Lung (tissue), 12 donors: ENCODE measurements around the gene NAB2. TPM values are rescaled to one million over a fixed set of nuclear protein-coding genes. Genes with fewer than 3 reads are reported as not detected.

Source experiments
- ATAC-seq: fragments of 200-7000 bp; cut with Tn5 transposase; one replicate; pipeline ENCODE4 v1.9.1; 2020; ENCODE audit warnings: moderate number of reproducible peaks; ENCODE audit not compliant: insufficient read depth, low FRiP score
- DNase-seq, 3 donors: peaks; one replicate each; pipeline ENCODE4 v3.0.0-alpha.2; 2013 to 2017
- H3K27ac ChIP-seq, 2 donors: one replicate each; pipeline ENCODE4 v1.5.1; 2013; ENCODE audit warnings: mild to moderate bottlenecking in 2 of 2, moderate library complexity in 2 of 2, control low read depth in 1 of 2, inconsistent platforms in 1 of 2, low read depth in 1 of 2, low read length in 1 of 2
- H3K27me3 ChIP-seq, 3 donors: one replicate each; pipeline ENCODE4 v1.5.1; 2013; ENCODE audit warnings: low read length in 2 of 3; ENCODE audit not compliant: control insufficient read depth in 3 of 3, insufficient read depth in 3 of 3
- H3K36me3 ChIP-seq, 4 donors: one replicate each; pipeline ENCODE4 v1.5.1; 2013; ENCODE audit warnings: low read length in 4 of 4, mild to moderate bottlenecking in 1 of 4, moderate library complexity in 1 of 4; ENCODE audit not compliant: control insufficient read depth in 4 of 4, insufficient read depth in 4 of 4
- H3K4me1 ChIP-seq, 5 donors: one replicate each; pipeline ENCODE4 v1.5.1; 2013; ENCODE audit warnings: low read length in 5 of 5, mild to moderate bottlenecking in 2 of 5, moderate library complexity in 1 of 5; ENCODE audit not compliant: control insufficient read depth in 5 of 5, insufficient read depth in 5 of 5
- H3K4me3 ChIP-seq: one replicate; pipeline ENCODE4 v1.5.1; 2013; ENCODE audit warnings: mild to moderate bottlenecking, control low read depth, moderate library complexity
- H3K9ac ChIP-seq, 2 donors: one replicate each; pipeline ENCODE4 v1.5.1; 2013; ENCODE audit warnings: low read length in 2 of 2, control low read depth in 1 of 2; ENCODE audit not compliant: insufficient read depth in 1 of 2
- H3K9me3 ChIP-seq, 4 donors: one replicate each; pipeline ENCODE4 v1.5.1; 2013; ENCODE audit warnings: low read length in 3 of 4, mild to moderate bottlenecking in 1 of 4, moderate library complexity in 1 of 4; ENCODE audit not compliant: control insufficient read depth in 4 of 4, insufficient read depth in 3 of 4
- CTCF ChIP-seq: IDR thresholded peaks from 2 replicates; pipeline ENCODE4 v1.5.1; 2012; ENCODE audit warnings: mild to moderate bottlenecking; ENCODE audit errors: control extremely low read depth, extremely low read depth
- WGBS, 2 donors: extraction: QIAGEN DNeasy Blood & Tissue Kit; methylation state at CpG; one replicate each; pipeline ENCODE4 v1.1.7; 2013; 5-methylcytosine and 5-hydroxymethylcytosine counted together
- polyA plus RNA-seq, 2 donors: library from polyadenylated mRNA; stranded (reverse); fragments of 200-250 nt; gene quantifications; one replicate each; pipeline ENCODE4 v1.2.1, GENCODE V29; 2013
- total RNA-seq, 2 donors: library from RNA; depleted of rRNA in 1 of 2; stranded (reverse); fragments of >200 nt in 1 of 2; gene quantifications; one replicate each; pipeline ENCODE4 v1.2.1, GENCODE V29; 2014 to 2021
- donor health status: control.
- donor health status: control.
- donor health status: Bipolar disorder and iron deficiency.
- donor health status: healthy.
- donor health status: DM: yes; HTN: yes; CAD: no.

The NAB2 gene
- total and polyA plus RNA-seq, 4 donors = 16.7 to 51.3 (median 38.9) TPM

- WGBS, 2 donors = 1% methylated on average over 14 of the region's 14 CpGs
- ATAC-seq = no peak
- H3K27ac ChIP-seq = peak overlapping the region; percentile 98 to 99
Measured at GRCh38 chr12:57086493-57087009, 2.4 kb upstream of the NAB2 start.

GRCh38 chr12:57087010-57087690 is 1.8 kb upstream of the NAB2 start:
- TF ChIP-seq CTCF = no peak
- Histone ChIP-seq H3K36me3 (peaks cover 3 to 15% (median 8%) of the 10 kb centered on the region in 4 donors), H3K4me3 (peak overlapping the region; percentile 57), H3K9me3 (no peaks in the 10 kb centered on the region), H3K4me1 (peaks cover 0 to 45% (median 16%) of the 10 kb centered on the region in 5 donors), H3K9ac (peak overlapping the region; percentile 69 to 84), H3K27me3 (no peaks in the 10 kb centered on the region), H3K27ac (peak overlapping the region; percentile 99)
- WGBS, 2 donors = 1% methylated on average over 46 to 52 of the region's 52 CpGs
- DNase-seq (peak; percentile 92 to 95 (median 92)), ATAC-seq (peak; percentile 59)

More at GRCh38 chr12:57086493-57087009, 2.4 kb upstream of the NAB2 start:
- Histone ChIP-seq H3K4me3 (peak overlapping the region; percentile 44), H3K4me1 (peaks cover 0 to 39% (median 16%) of the 10 kb centered on the region in 5 donors), H3K9ac (peak overlapping the region; percentile 63 to 84), H3K36me3 (peaks cover 0 to 9% (median 4%) of the 10 kb centered on the region in 4 donors), H3K27me3 (no peaks in the 10 kb centered on the region), H3K9me3 (no peaks in the 10 kb centered on the region)
- peak; percentile 92 to 96 (median 95) for DNase-seq
- TF ChIP-seq CTCF = peak; percentile 17

GRCh38 chr12:57087691-57088353 is 1.1 kb upstream of the NAB2 start:
- H3K27me3 ChIP-seq = no peaks in the 10 kb centered on the region
- peaks cover 3 to 19% (median 11%) of the 10 kb centered on the region in 4 donors for H3K36me3 ChIP-seq
- WGBS, 2 donors = 0% methylated on average over 32 to 37 of the region's 37 CpGs
- peak; percentile 53 for ATAC-seq
- H3K27ac ChIP-seq = peak overlapping the region; percentile 99
- peak; percentile 96 to 99 (median 98) for DNase-seq
- H3K4me3 ChIP-seq = peak overlapping the region; percentile 57
- peaks cover 0 to 51% (median 16%) of the 10 kb centered on the region in 5 donors for H3K4me1 ChIP-seq
- H3K9me3 ChIP-seq = no peaks in the 10 kb centered on the region
- peak overlapping the region; percentile 69 to 81 for H3K9ac ChIP-seq
- TF ChIP-seq CTCF = no peak
